Kidney glomerular epithelial cell (primary cell): ENCODE measurements around the gene CFAP298.
"Not testable (repeated sequence)": the region's sequence is repeated elsewhere in the genome, so short reads cannot be mapped to it uniquely, and the experiment has no call there.

Source experiments
- DNase-seq: peaks from one replicate; lab custom pipeline; 2025; lab: John Stamatoyannopoulos, UW

Gene CFAP298

GRCh38 chr21:32612075-32612998 lies at the start of gene CFAP298:
CFAP298 (minus strand) TSS chr21:32612377; CDS start chr21:32612243, 134 bp downstream.
- DNase-seq = peak; percentile 97

- DNase-seq = not testable (repeated sequence)
Measured at GRCh38 chr21:32661026-32661782, 49.0 kb upstream of the CFAP298 start.

GRCh38 chr21:32658524-32658923 lies 46.3 kb upstream of the CFAP298 start:
- DNase-seq = no peak

GRCh38 chr21:32653326-32653901 lies 41.2 kb upstream of the CFAP298 start:
- peak; percentile 28 for DNase-seq

GRCh38 chr21:32648165-32648564 lies 36.0 kb upstream of the CFAP298 start:
- DNase-seq = no peak

GRCh38 chr21:32645261-32646182 lies 33.3 kb upstream of the CFAP298 start:
- DNase-seq = no peak

GRCh38 chr21:32641710-32642698 lies 29.8 kb upstream of the CFAP298 start:
- peak; percentile 60 for DNase-seq

- no peak for DNase-seq
Measured at GRCh38 chr21:32626621-32627196, 14.5 kb upstream of the CFAP298 start.

- not testable (repeated sequence) for DNase-seq
Measured at GRCh38 chr21:32618218-32618617, 6.0 kb upstream of the CFAP298 start.

- DNase-seq = no peak
Measured at GRCh38 chr21:32613436-32614043, 1.4 kb upstream of the CFAP298 start.

- DNase-seq = no peak
Measured at GRCh38 chr21:32612999-32613337, 791 bp upstream of the CFAP298 start.

- DNase-seq = no peak
Measured at GRCh38 chr21:32611471-32611997, 643 bp downstream of the CFAP298 start.

GRCh38 chr21:32610940-32611339 lies 1.2 kb downstream of the CFAP298 start:
- DNase-seq = not testable (repeated sequence)

- no peak for DNase-seq
Measured at GRCh38 chr21:32608851-32609250, 3.3 kb downstream of the CFAP298 start.

- no peak for DNase-seq
Measured at GRCh38 chr21:32605469-32605868, 6.7 kb downstream of the CFAP298 start.

- no peak for DNase-seq
Measured at GRCh38 chr21:32604464-32604863, 7.7 kb downstream of the CFAP298 start.

GRCh38 chr21:32603131-32603530 lies 9.0 kb downstream of the CFAP298 start:
- DNase-seq = no peak

GRCh38 chr21:32602099-32602498 lies 10.1 kb downstream of the CFAP298 start:
- DNase-seq = no peak

- DNase-seq = peak; percentile 12
Measured at GRCh38 chr21:32599526-32599925, 12.7 kb downstream of the CFAP298 start.
